ENCODE data around the gene NARF. TPM values are rescaled to one million over a fixed set of nuclear protein-coding genes. Genes with fewer than 3 reads are reported as not detected.

Gene NARF
- total RNA-seq, 1 donor from 2014 or later: 122 TPM

GRCh38 chr17:82517230-82517865 is 58.8 kb downstream of the NARF start:
- Mint-ChIP-seq H3K36me3 (no peaks in the 10 kb centered on the region), H3K27me3 (ENCODE audit: low read depth) (no peaks in the 10 kb centered on the region), H3K4me1 (peaks cover 7% of the 10 kb centered on the region), H3K9me3 (peaks cover 9% of the 10 kb centered on the region), H3K27ac (no peak overlapping the region), H3K4me3 (no peak overlapping the region)
- TF ChIP-seq CTCF (IDR thresholded peaks at IDR 0.05; ENCODE audit: unreplicated experiment): no peak
- DNase-seq (ENCODE audit: low spot score in 2 of 2, unreplicated experiment in 2 of 2): no peak

- peak; percentile 92 to 96 for DNase-seq (ENCODE audit: low spot score in 2 of 2, unreplicated experiment in 2 of 2)
- peak within 1 kb of the TSS; percentile 83 for H3K4me3 Mint-ChIP-seq
- H3K9me3 Mint-ChIP-seq: peaks cover 9% of the 10 kb centered on the region
- peak within 1 kb of the TSS; percentile 94 for H3K27ac Mint-ChIP-seq
- H3K4me1 Mint-ChIP-seq: peaks cover 17% of the 10 kb centered on the region
- H3K27me3 Mint-ChIP-seq (ENCODE audit: low read depth): no peaks in the 10 kb centered on the region
- no peaks in the 10 kb centered on the region for H3K36me3 Mint-ChIP-seq
- no peak for TF ChIP-seq CTCF (IDR thresholded peaks at IDR 0.05; ENCODE audit: unreplicated experiment)
Observed at GRCh38 chr17:82518826-82519810, 60.6 kb downstream of the NARF start, which contains the start of gene FOXK2. Gene FOXK2 (plus strand): TSS chr17:82519732. CDS start chr17:82519889, 157 bp downstream.

GRCh38 chr17:82519971-82520903 is 61.7 kb downstream of the NARF start:
- no peaks in the 10 kb centered on the region for H3K36me3 Mint-ChIP-seq
- H3K4me1 Mint-ChIP-seq: peaks cover 26% of the 10 kb centered on the region
- H3K27me3 Mint-ChIP-seq (ENCODE audit: low read depth): no peaks in the 10 kb centered on the region
- peak overlapping the region; percentile 83 for H3K4me3 Mint-ChIP-seq
- DNase-seq (ENCODE audit: low spot score in 2 of 2, unreplicated experiment in 2 of 2): peak in 1 of 2 experiments; percentile 56
- H3K9me3 Mint-ChIP-seq: no peaks in the 10 kb centered on the region
- TF ChIP-seq CTCF (IDR thresholded peaks at IDR 0.05; ENCODE audit: unreplicated experiment): no peak
- peak overlapping the region; percentile 94 for H3K27ac Mint-ChIP-seq

GRCh38 chr17:82524540-82524939 is 66.0 kb downstream of the NARF start:
- Mint-ChIP-seq H3K27ac (peak overlapping the region; percentile 95), H3K4me1 (peaks cover 54% of the 10 kb centered on the region), H3K4me3 (peak overlapping the region; percentile 40)

More at GRCh38 chr17:82524540-82524939, 66.0 kb downstream of the NARF start:
- Mint-ChIP-seq H3K36me3 (no peaks in the 10 kb centered on the region), H3K9me3 (no peaks in the 10 kb centered on the region), H3K27me3 (ENCODE audit: low read depth) (no peaks in the 10 kb centered on the region)
- peak; percentile 47 to 60 for DNase-seq (ENCODE audit: low spot score in 2 of 2, unreplicated experiment in 2 of 2)
- no peak for TF ChIP-seq CTCF (IDR thresholded peaks at IDR 0.05; ENCODE audit: unreplicated experiment)
